ENCODE results near the gene SPCS3.

- TF ChIP-seq SPI1 (IDR thresholded peaks at IDR 0.05; ENCODE audit: borderline replicate concordance, low read depth) = no peak
- TF ChIP-seq, protein P1, sequence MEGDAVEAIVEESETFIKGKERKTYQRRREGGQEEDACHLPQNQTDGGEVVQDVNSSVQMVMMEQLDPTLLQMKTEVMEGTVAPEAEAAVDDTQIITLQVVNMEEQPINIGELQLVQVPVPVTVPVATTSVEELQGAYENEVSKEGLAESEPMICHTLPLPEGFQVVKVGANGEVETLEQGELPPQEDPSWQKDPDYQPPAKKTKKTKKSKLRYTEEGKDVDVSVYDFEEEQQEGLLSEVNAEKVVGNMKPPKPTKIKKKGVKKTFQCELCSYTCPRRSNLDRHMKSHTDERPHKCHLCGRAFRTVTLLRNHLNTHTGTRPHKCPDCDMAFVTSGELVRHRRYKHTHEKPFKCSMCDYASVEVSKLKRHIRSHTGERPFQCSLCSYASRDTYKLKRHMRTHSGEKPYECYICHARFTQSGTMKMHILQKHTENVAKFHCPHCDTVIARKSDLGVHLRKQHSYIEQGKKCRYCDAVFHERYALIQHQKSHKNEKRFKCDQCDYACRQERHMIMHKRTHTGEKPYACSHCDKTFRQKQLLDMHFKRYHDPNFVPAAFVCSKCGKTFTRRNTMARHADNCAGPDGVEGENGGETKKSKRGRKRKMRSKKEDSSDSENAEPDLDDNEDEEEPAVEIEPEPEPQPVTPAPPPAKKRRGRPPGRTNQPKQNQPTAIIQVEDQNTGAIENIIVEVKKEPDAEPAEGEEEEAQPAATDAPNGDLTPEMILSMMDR (IDR thresholded peaks at IDR 0.05; ENCODE audit: insufficient read depth, low read length) = no peak
- TF ChIP-seq POLR2AphosphoS5 (IDR thresholded peaks at IDR 0.05; ENCODE audit: low read depth) = no peak
- TF ChIP-seq REST (IDR thresholded peaks at IDR 0.05; ENCODE audit: insufficient replicate concordance, low read depth) = no peak
- no peak for TF ChIP-seq GABPA (IDR thresholded peaks at IDR 0.05; ENCODE audit: low read depth)
These were observed 10.0 kb upstream of the SPCS3 start for GRCh38 chr4:176309772-176310171.
